A549 treated with RU486 at 1 μM for 4 hours (cell line): Measurements from ENCODE around the gene NEDD9. TPM values are rescaled to one million over a fixed set of nuclear protein-coding genes. Genes with fewer than 3 reads are reported as not detected.

Experiments used
- total RNA-seq: library from RNA; stranded (reverse); fragments of 200-300 nt; extraction: Qiagen RNA extraction; gene quantifications from 5 replicates; pipeline ENCODE4 v1.2.3, GENCODE V29; 2022; ENCODE audit warnings: low read depth

NEDD9 gene, protein sequence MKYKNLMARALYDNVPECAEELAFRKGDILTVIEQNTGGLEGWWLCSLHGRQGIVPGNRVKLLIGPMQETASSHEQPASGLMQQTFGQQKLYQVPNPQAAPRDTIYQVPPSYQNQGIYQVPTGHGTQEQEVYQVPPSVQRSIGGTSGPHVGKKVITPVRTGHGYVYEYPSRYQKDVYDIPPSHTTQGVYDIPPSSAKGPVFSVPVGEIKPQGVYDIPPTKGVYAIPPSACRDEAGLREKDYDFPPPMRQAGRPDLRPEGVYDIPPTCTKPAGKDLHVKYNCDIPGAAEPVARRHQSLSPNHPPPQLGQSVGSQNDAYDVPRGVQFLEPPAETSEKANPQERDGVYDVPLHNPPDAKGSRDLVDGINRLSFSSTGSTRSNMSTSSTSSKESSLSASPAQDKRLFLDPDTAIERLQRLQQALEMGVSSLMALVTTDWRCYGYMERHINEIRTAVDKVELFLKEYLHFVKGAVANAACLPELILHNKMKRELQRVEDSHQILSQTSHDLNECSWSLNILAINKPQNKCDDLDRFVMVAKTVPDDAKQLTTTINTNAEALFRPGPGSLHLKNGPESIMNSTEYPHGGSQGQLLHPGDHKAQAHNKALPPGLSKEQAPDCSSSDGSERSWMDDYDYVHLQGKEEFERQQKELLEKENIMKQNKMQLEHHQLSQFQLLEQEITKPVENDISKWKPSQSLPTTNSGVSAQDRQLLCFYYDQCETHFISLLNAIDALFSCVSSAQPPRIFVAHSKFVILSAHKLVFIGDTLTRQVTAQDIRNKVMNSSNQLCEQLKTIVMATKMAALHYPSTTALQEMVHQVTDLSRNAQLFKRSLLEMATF
- total RNA-seq: 29.8 to 41.3 TPM (median 37.7 TPM) in 5 replicates

DNA sequence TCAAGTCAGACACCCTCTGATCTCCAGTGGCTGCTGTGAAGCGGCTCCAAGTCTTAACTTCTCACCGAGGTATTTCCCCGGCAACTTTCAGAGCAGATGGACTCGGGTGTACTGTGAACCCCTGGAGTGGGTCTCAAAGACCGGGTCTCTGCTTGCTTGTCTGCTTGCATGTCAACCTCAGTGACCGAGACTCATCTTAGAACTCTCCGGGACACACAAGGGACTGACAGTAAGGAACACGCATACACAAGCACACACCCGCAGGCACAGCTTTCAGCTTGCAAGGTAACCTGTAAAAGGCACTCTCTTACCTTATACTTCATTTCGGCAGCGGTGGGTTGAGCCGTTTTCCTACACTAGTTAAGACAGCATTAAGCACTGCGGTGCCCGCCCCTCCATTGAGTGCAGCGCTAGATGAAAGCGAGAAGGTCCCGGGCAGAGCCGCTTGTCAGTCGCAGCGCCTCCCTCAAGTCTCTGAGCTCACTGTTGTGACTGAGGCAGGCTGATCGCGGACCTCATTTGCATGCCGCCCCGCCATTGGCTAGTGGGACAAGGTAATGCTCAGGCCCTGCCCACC, at the start of gene NEDD9:
Gene NEDD9, minus strand, starts transcription at position 476 of the 577 bp plus-strand sequence. Its CDS starts 153 bp downstream, at position 323.

Other genes with a start within 250 kb of the NEDD9 start
- gene ELOVL2, start 188.4 kb downstream of the NEDD9 start, total RNA-seq: 3.7 to 7.6 TPM (median 7.6 TPM) in 5 replicates
- gene SMIM13, start 138.8 kb downstream of the NEDD9 start, total RNA-seq: 14.6 to 19.1 TPM (median 15.9 TPM) in 5 replicates
- gene ERVFRD-1, start 120.9 kb downstream of the NEDD9 start, total RNA-seq: not detected in 5 replicates